GM12872 (cell line): Measurements from ENCODE around the gene PTPRN.

Source experiments
- CTCF ChIP-seq: IDR thresholded peaks from 3 replicates; pipeline ENCODE4 v1.5.1; 2011; ENCODE audit warnings: low read depth, mild to moderate bottlenecking, low read length, moderate library complexity; ENCODE audit not compliant: insufficient read depth

The PTPRN gene

GRCh38 chr2:219252900-219253752 is 56.1 kb downstream of the PTPRN start, which contains the start of gene TUBA4B:
TUBA4B (plus strand) TSS chr2:219253243; CDS start chr2:219253408, 165 bp downstream.
- TF ChIP-seq CTCF, result no peak

- 0 out of 3 replicates have a peak, but pooled peaks have one; percentile 3 for TF ChIP-seq CTCF
These were observed 56.7 kb downstream of the PTPRN start for GRCh38 chr2:219252570-219252899.

- no peak for TF ChIP-seq CTCF
These were observed 57.1 kb downstream of the PTPRN start for GRCh38 chr2:219252084-219252483.

GRCh38 chr2:219251656-219252055 is 57.5 kb downstream of the PTPRN start:
- TF ChIP-seq CTCF, result no peak

- TF ChIP-seq CTCF, result no peak
These were observed 59.0 kb downstream of the PTPRN start for GRCh38 chr2:219250049-219250781.

- no peak for TF ChIP-seq CTCF
These were observed 59.8 kb downstream of the PTPRN start for GRCh38 chr2:219249203-219249980.

- TF ChIP-seq CTCF, result no peak
These were observed 60.4 kb downstream of the PTPRN start for GRCh38 chr2:219248845-219249202.
